Measurements from ENCODE around the gene KCNC4.
A peak's percentile ranks its signal among the peaks of the same experiment; 100 is the strongest.

DNA sequence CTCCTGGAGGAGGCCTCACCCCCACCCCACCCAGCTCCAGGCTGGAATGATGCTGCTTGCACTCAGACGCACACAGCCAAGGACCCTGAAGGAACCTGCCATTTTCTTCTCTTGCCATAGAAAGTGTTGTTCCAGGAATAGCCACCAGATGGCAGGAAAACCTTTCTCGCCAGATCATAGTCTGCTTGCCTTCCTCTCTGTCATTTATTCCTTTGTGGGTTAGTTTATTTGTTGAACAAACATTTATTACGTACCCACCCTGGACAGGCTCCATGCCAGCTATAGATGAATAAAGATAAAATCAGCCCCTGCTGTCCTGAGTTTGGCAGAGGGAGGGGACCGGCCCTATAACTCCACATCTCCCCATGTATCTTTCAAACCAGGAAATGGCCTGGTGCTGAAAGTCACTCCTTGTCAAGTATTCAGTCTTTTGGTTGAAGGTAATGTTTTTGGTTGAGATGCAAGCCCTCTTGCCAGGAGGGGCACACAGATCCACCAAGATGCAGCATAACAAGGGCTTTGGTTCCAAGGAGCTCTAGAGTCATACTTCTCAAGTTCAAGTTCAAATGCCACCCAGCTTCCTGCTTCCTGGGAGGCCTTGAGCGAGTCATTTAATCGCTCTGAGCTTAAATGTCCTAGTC, 7.0 kb upstream of the KCNC4 start:
- TF ChIP-seq CTCF (IDR thresholded peaks at IDR 0.05), result peak; percentile 77 to 95 (median 91)
- TF ChIP-seq POLR2A (IDR thresholded peaks at IDR 0.05), result no peak
- peak; percentile 75 for TF ChIP-seq POLR2AphosphoS5 (IDR thresholded peaks at IDR 0.05)
